AG04449 (cell line): ENCODE results near the gene CARD19.
"Not testable (repeated sequence)": the region's sequence is repeated elsewhere in the genome, so short reads cannot be mapped to it uniquely, and the experiment has no call there.

ENCODE experiments used
- CTCF ChIA-PET: fragments of 350-600 bp; formaldehyde crosslinking; extraction: SDS; loops from one replicate; lab custom pipeline; 2021; ENCODE audit warnings: antibody characterized with exemption; lab: Yijun Ruan, JAX
- POLR2A ChIA-PET: fragments of 400-600, 350-600 bp; formaldehyde crosslinking; extraction: SDS; loops from one replicate; lab custom pipeline; 2020; ENCODE audit warnings: antibody characterized with exemption, inconsistent platforms; lab: Yijun Ruan, JAX
- DNase-seq: peaks from one replicate; pipeline ENCODE4 v3.0.0-alpha.2; 2010; ENCODE audit warnings: low read depth, low spot score
- H3K4me3 ChIP-seq: 2 replicates; pipeline ENCODE4 v1.5.1; 2011; ENCODE audit warnings: low read depth, mild to moderate bottlenecking, control low read depth, low read length
- CTCF ChIP-seq: IDR thresholded peaks from one replicate; pipeline ENCODE4 v1.5.1; 2011; ENCODE audit warnings: mild to moderate bottlenecking, moderate library complexity, low read length, control low read depth, inconsistent platforms; ENCODE audit not compliant: insufficient read depth; ENCODE audit errors: missing control alignments

CARD19 gene

GRCh38 chr9:93098236-93098946 lies 2.4 kb downstream of the CARD19 start:
- DNase-seq, result peak; percentile 80
- ChIA-PET CTCF (interaction anchor here (0.8 to 4.7 kb wide), 5 partner anchors 9 to 207 kb away, joined by 3 to 43 read pairs (median 4); partner anchors contain the start of gene NINJ1), POLR2A (interaction anchor here (0.7 kb wide), 1 partner anchor 205 kb away, joined by 3 read pairs; no protein-coding TSS in a partner anchor)
- peak overlapping the region; percentile 50 for H3K4me3 ChIP-seq
- no peak for TF ChIP-seq CTCF

- DNase-seq, result no peak
- no peak for TF ChIP-seq CTCF
- CTCF ChIA-PET, result interaction anchor here (1.4 to 4.7 kb wide), 3 partner anchors 8 to 206 kb away, joined by 4 to 43 read pairs (median 8); no protein-coding TSS in a partner anchor
- POLR2A ChIA-PET, result no interaction called here
- H3K4me3 ChIP-seq, result no peak overlapping the region
Observed at GRCh38 chr9:93099551-93100275, 3.7 kb downstream of the CARD19 start.

- no peak for DNase-seq
- TF ChIP-seq CTCF, result no peak
- ChIA-PET CTCF (no interaction called here), POLR2A (no interaction called here)
- H3K4me3 ChIP-seq, result no peak overlapping the region
Observed at GRCh38 chr9:93100276-93100636, 4.2 kb downstream of the CARD19 start.

- POLR2A ChIA-PET, H3K4me3 ChIP-seq, DNase-seq, CTCF ChIA-PET: not testable (repeated sequence)
Observed at GRCh38 chr9:93101086-93101485, 5.1 kb downstream of the CARD19 start.

- POLR2A ChIA-PET, result no interaction called here
- TF ChIP-seq CTCF, result no peak
- no peak overlapping the region for H3K4me3 ChIP-seq
- DNase-seq, result no peak
- CTCF ChIA-PET, result interaction anchor here (1.8 to 5.7 kb wide), 3 partner anchors 9 to 199 kb away, joined by 3 to 59 read pairs (median 8); no protein-coding TSS in a partner anchor
Observed at GRCh38 chr9:93105620-93106019, 9.6 kb downstream of the CARD19 start.

GRCh38 chr9:93107151-93107824 lies 11.3 kb downstream of the CARD19 start:
- no peak for DNase-seq
- CTCF ChIA-PET, result interaction anchor here (0.6 to 5.7 kb wide), 13 partner anchors 8 to 459 kb away, joined by 3 to 59 read pairs (median 5); partner anchors contain the start of gene CARD19

More at GRCh38 chr9:93107151-93107824, 11.3 kb downstream of the CARD19 start:
- POLR2A ChIA-PET, result interaction anchor here (0.9 kb wide), 1 partner anchor 12 kb away, joined by 3 read pairs; the partner anchor contains the start of gene CARD19
- no peak overlapping the region for H3K4me3 ChIP-seq
- TF ChIP-seq CTCF, result no peak
